Sigmoid colon (tissue), 4 donors: Measurements from ENCODE around the gene NCF4.

ENCODE experiments used
- EP300 ChIP-seq, 4 donors: sonication (generic); formaldehyde crosslinking; IDR thresholded peaks; one replicate each; pipeline ENCODE4 v1.6.1; 2017; ENCODE audit warnings: antibody characterized with exemption in 4 of 4
- POLR2A ChIP-seq, 2 donors: fragments of 450-650 bp; IDR thresholded peaks; one replicate each; pipeline ENCODE4 v1.6.1; 2016; ENCODE audit warnings: antibody characterized with exemption in 2 of 2, mild to moderate bottlenecking in 2 of 2, moderate library complexity in 2 of 2
- TF ChIP-seq, protein P1 (sequence below), 4 experiments: fragments of 450-650 bp in 3 of 4; fragments of 200-600 bp in 1 of 4; IDR thresholded peaks; one replicate each; pipeline ENCODE4 v1.5.1; 2016 to 2019; ENCODE audit warnings: antibody characterized with exemption in 4 of 4, mild to moderate bottlenecking in 3 of 4, moderate library complexity in 2 of 4

- TF ChIP-seq, protein P1, sequence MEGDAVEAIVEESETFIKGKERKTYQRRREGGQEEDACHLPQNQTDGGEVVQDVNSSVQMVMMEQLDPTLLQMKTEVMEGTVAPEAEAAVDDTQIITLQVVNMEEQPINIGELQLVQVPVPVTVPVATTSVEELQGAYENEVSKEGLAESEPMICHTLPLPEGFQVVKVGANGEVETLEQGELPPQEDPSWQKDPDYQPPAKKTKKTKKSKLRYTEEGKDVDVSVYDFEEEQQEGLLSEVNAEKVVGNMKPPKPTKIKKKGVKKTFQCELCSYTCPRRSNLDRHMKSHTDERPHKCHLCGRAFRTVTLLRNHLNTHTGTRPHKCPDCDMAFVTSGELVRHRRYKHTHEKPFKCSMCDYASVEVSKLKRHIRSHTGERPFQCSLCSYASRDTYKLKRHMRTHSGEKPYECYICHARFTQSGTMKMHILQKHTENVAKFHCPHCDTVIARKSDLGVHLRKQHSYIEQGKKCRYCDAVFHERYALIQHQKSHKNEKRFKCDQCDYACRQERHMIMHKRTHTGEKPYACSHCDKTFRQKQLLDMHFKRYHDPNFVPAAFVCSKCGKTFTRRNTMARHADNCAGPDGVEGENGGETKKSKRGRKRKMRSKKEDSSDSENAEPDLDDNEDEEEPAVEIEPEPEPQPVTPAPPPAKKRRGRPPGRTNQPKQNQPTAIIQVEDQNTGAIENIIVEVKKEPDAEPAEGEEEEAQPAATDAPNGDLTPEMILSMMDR (IDR thresholded peaks at IDR 0.05): no peak
- TF ChIP-seq EP300 (IDR thresholded peaks at IDR 0.05) (no peak), POLR2A (IDR thresholded peaks at IDR 0.05) (no peak)
Measured at GRCh38 chr22:36830601-36831000, 30.2 kb upstream of the NCF4 start.
